K562 (cell line): ENCODE measurements around the gene FES. TPM values are rescaled to one million over a fixed set of nuclear protein-coding genes. Genes with fewer than 3 reads are reported as not detected.

Experiments used
- CCNT2 ChIP-seq: IDR thresholded peaks from 2 replicates; pipeline ENCODE4 v1.6.1; 2011; ENCODE audit warnings: borderline replicate concordance, low read depth, mild to moderate bottlenecking, moderate library complexity, mixed read lengths, low read length; ENCODE audit not compliant: insufficient read length; ENCODE audit errors: extremely low read depth
- EHMT2 ChIP-seq: fragments of 450-650 bp; IDR thresholded peaks from 2 replicates; pipeline ENCODE4 v1.6.1; 2018; ENCODE audit warnings: antibody characterized with exemption
- ETV1 ChIP-seq: fragments of 450-650 bp; conservative IDR thresholded peaks from 2 replicates; pipeline ENCODE4 v1.6.1; 2016; ENCODE audit warnings: missing genetic modification characterization, control low read depth, low read depth, missing compliant biosample characterization
- GTF2A2 ChIP-seq: IDR thresholded peaks from 2 replicates; pipeline ENCODE4 v1.6.1; 2016; ENCODE audit warnings: mild to moderate bottlenecking, missing genetic modification characterization, missing compliant biosample characterization
- HDAC2 ChIP-seq: fragments of 450-650 bp; IDR thresholded peaks from 2 replicates; pipeline ENCODE4 v1.6.1; 2016; ENCODE audit warnings: mild to moderate bottlenecking
- MIER1 ChIP-seq: fragments of 450-650 bp; IDR thresholded peaks from 2 replicates; pipeline ENCODE4 v1.6.1; 2016; ENCODE audit warnings: antibody characterized with exemption, mild to moderate bottlenecking, low read depth
- PTRF ChIP-seq: fragments of 450-650 bp; IDR thresholded peaks from 2 replicates; pipeline ENCODE4 v1.6.1; 2016; ENCODE audit warnings: mild to moderate bottlenecking, missing genetic modification characterization, missing compliant biosample characterization
- RBM39 ChIP-seq: fragments of 200-400 bp; formaldehyde crosslinking; optimal IDR thresholded peaks from 2 replicates; pipeline ENCODE3; 2018; ENCODE audit warnings: low read depth, low read length
- SAFB2 ChIP-seq: fragments of 200-400 bp; formaldehyde crosslinking; IDR thresholded peaks from 2 replicates; pipeline ENCODE4 v1.6.1; 2018; ENCODE audit warnings: borderline replicate concordance, low read length, low read depth, moderate library complexity; ENCODE audit not compliant: severe bottlenecking
- TCF7 ChIP-seq: sonication (generic); IDR thresholded peaks from 2 replicates; pipeline ENCODE4 v1.6.1; 2016; ENCODE audit warnings: antibody characterized with exemption, borderline replicate concordance
- ZNF444 ChIP-seq: fragments of 250-450 bp; sonication (Bioruptor Pico); IDR thresholded peaks from 2 replicates; pipeline ENCODE4 v1.4.0; 2020; ENCODE audit warnings: mild to moderate bottlenecking, moderate library complexity
- ZNF57 ChIP-seq: fragments of 450-650 bp; formaldehyde crosslinking; IDR thresholded peaks from 2 replicates; pipeline ENCODE4 v1.4.0; 2020; ENCODE audit warnings: mild to moderate bottlenecking, moderate library complexity
- polyA plus RNA-seq, 8 experiments: library from polyadenylated mRNA; depleted of rRNA in 4 of 8; stranded (reverse) in 5 of 8; unstranded in 3 of 8; fragments of >200 nt; fragmentation: Nextera tagmentation in 2 of 8; fragmentation: Illumina TruSeq in 1 of 8; extraction: Ambion mirVana in 2 of 8; extraction: Trizol in 1 of 8; gene quantifications; 2 replicates each; pipeline versions ENCODE4 v1.2.1 to v1.2.3, GENCODE V29; 2011 to 2014; ENCODE audit warnings: inconsistent platforms in 1 of 8, missing spikeins in 1 of 8
- total RNA-seq, 7 experiments: library from RNA; depleted of rRNA in 6 of 7; stranded (reverse); fragments of >200 nt in 6 of 7; fragmentation: Illumina TruSeq in 2 of 7; extraction: Trizol in 2 of 7; gene quantifications; 2 replicates each; pipeline versions ENCODE4 v1.2.1 to v1.2.3, GENCODE V29; 2011 to 2021; ENCODE audit warnings: low replicate concordance in 1 of 7
- TF ChIP-seq, protein P1 (sequence below): sonication (generic); formaldehyde crosslinking; IDR thresholded peaks from 2 replicates; pipeline ENCODE4 v1.5.0; 2020; ENCODE audit warnings: missing genetic modification reagents
- TF ChIP-seq, protein P2 (sequence below): IDR thresholded peaks from 2 replicates; pipeline ENCODE4 v1.6.1; 2012; ENCODE audit warnings: low read depth, low read length, improper control_type of control experiment, borderline replicate concordance
- TF ChIP-seq, protein P3 (sequence below), 2 experiments: fragments of 450-650 bp; formaldehyde crosslinking in 1 of 2; IDR thresholded peaks; 2 replicates each; pipeline versions ENCODE4 v1.4.0 to v1.6.1; 2014 to 2020; ENCODE audit warnings: mild to moderate bottlenecking in 2 of 2, borderline replicate concordance in 1 of 2, low read depth in 1 of 2
- TF ChIP-seq, protein P4 (sequence below), 2 experiments: fragments of 450-650 bp; IDR thresholded peaks; 2 replicates each; pipeline ENCODE4 v1.6.1; 2016

FES gene
- total and polyA plus RNA-seq, 9 of the 15 experiments (the other 6 are each of a cell fraction or from before 2014, with no cell fraction given), result 0.38 to 2.6 (median 0.82) TPM

DNA sequence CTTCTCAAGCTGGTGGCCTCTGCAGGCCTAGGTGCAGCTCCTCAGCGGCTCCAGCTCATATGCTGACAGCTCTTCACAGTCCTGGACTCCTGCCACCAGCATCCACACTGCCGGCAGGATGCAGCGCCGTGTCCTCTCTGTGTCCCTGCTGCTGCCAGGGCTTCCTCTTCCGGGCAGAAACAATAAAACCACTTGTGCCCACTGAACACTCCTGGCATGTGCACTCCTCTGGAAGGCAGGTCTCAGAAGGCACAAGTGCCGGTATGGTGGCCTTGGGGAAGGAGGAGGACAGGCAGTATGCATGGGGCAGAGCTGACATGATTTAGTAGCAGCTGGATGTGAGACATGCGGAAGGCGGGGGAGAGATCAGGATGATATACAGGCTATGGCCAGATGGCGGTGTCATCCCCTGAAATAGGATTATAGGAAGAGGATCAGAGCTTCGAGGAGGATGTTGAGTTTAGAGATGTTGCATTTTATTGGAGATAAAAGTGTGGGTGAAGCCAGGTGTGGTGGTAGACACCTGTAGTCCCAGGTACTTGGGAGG lies 11.3 kb downstream of the FES start (continued):
- no peak for TF ChIP-seq PTRF (tag)
- peak; percentile 77; the same call in 1 of the 2 replicates for TF ChIP-seq HDAC2
- TF ChIP-seq, protein P1, sequence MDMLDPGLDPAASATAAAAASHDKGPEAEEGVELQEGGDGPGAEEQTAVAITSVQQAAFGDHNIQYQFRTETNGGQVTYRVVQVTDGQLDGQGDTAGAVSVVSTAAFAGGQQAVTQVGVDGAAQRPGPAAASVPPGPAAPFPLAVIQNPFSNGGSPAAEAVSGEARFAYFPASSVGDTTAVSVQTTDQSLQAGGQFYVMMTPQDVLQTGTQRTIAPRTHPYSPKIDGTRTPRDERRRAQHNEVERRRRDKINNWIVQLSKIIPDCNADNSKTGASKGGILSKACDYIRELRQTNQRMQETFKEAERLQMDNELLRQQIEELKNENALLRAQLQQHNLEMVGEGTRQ (CRISPR knock-in tag), result no peak
- no peak for TF ChIP-seq MIER1
- 0 out of 2 replicates have a peak, but pooled peaks have one; percentile 8 for TF ChIP-seq EHMT2
- TF ChIP-seq, protein P2, sequence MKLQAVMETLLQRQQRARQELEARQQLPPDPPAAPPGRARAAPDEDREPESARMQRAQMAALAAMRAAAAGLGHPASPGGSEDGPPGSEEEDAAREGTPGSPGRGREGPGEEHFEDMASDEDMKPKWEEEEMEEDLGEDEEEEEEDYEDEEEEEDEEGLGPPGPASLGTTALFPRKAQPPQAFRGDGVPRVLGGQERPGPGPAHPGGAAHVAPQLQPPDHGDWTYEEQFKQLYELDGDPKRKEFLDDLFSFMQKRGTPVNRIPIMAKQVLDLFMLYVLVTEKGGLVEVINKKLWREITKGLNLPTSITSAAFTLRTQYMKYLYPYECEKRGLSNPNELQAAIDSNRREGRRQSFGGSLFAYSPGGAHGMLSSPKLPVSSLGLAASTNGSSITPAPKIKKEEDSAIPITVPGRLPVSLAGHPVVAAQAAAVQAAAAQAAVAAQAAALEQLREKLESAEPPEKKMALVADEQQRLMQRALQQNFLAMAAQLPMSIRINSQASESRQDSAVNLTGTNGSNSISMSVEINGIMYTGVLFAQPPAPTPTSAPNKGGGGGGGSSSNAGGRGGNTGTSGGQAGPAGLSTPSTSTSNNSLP, result peak; percentile 77; the same call in 1 of the 2 replicates
- TF ChIP-seq ETV1 (tag), result peak; percentile 77
- TF ChIP-seq RBM39, result no peak
- TF ChIP-seq GTF2A2 (tag), result no peak
- no peak for TF ChIP-seq ZNF57 (CRISPR knock-in tag)
- no peak for TF ChIP-seq CCNT2
- no peak for TF ChIP-seq SAFB2
- TF ChIP-seq, protein P3, sequence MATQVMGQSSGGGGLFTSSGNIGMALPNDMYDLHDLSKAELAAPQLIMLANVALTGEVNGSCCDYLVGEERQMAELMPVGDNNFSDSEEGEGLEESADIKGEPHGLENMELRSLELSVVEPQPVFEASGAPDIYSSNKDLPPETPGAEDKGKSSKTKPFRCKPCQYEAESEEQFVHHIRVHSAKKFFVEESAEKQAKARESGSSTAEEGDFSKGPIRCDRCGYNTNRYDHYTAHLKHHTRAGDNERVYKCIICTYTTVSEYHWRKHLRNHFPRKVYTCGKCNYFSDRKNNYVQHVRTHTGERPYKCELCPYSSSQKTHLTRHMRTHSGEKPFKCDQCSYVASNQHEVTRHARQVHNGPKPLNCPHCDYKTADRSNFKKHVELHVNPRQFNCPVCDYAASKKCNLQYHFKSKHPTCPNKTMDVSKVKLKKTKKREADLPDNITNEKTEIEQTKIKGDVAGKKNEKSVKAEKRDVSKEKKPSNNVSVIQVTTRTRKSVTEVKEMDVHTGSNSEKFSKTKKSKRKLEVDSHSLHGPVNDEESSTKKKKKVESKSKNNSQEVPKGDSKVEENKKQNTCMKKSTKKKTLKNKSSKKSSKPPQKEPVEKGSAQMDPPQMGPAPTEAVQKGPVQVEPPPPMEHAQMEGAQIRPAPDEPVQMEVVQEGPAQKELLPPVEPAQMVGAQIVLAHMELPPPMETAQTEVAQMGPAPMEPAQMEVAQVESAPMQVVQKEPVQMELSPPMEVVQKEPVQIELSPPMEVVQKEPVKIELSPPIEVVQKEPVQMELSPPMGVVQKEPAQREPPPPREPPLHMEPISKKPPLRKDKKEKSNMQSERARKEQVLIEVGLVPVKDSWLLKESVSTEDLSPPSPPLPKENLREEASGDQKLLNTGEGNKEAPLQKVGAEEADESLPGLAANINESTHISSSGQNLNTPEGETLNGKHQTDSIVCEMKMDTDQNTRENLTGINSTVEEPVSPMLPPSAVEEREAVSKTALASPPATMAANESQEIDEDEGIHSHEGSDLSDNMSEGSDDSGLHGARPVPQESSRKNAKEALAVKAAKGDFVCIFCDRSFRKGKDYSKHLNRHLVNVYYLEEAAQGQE (IDR thresholded peaks at IDR 0.05; ENCODE audit: borderline replicate concordance), result peak; percentile 51; the same call in 1 of the 2 replicates
- TF ChIP-seq, protein P3 (CRISPR knock-in tag; IDR thresholded peaks at IDR 0.05; ENCODE audit: low read depth), result no peak
- 0 out of 2 replicates have a peak, but pooled peaks have one; percentile 19 for TF ChIP-seq TCF7
- TF ChIP-seq, protein P4, sequence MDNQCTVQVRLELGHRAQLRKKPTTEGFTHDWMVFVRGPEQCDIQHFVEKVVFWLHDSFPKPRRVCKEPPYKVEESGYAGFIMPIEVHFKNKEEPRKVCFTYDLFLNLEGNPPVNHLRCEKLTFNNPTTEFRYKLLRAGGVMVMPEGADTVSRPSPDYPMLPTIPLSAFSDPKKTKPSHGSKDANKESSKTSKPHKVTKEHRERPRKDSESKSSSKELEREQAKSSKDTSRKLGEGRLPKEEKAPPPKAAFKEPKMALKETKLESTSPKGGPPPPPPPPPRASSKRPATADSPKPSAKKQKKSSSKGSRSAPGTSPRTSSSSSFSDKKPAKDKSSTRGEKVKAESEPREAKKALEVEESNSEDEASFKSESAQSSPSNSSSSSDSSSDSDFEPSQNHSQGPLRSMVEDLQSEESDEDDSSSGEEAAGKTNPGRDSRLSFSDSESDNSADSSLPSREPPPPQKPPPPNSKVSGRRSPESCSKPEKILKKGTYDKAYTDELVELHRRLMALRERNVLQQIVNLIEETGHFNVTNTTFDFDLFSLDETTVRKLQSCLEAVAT (IDR thresholded peaks at IDR 0.05), result no peak
- 0 out of 2 replicates have a peak, but pooled peaks have one; percentile 16 for TF ChIP-seq ZNF444
